GM19099 (cell line): Measurements from ENCODE around the gene CCKAR.

Experiments used
- POLR2A ChIP-seq: IDR thresholded peaks from 3 replicates; pipeline ENCODE4 v1.6.1; 2011; ENCODE audit warnings: low read depth; ENCODE audit not compliant: insufficient read length; ENCODE audit errors: extremely low read depth

Gene CCKAR

GRCh38 chr4:26490111-26490959 is at the start of gene CCKAR:
Gene CCKAR, minus strand, starts transcription at chr4:26490484. Its CDS starts 217 bp downstream, at chr4:26490267.
- TF ChIP-seq POLR2A: no peak

DNA sequence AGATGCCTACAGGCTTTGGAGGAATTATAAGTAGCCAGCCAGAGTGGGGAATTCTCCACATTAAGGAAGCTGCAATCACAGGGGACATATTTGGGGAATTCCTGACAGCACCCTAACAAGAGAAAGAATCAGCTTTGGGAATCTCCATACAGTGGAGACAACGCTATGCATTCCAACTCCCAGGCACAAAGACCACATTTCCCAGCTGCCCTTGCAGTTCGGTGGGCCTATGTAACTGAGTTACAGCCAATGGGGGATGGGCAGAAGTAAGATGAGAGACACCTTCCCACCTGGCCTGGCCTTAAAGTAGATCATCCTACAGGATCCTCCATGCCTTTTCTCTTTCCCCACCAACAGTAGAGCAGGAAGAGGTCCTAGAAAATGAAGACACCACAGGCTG is 43.4 kb upstream of the CCKAR start:
- no peak for TF ChIP-seq POLR2A

DNA sequence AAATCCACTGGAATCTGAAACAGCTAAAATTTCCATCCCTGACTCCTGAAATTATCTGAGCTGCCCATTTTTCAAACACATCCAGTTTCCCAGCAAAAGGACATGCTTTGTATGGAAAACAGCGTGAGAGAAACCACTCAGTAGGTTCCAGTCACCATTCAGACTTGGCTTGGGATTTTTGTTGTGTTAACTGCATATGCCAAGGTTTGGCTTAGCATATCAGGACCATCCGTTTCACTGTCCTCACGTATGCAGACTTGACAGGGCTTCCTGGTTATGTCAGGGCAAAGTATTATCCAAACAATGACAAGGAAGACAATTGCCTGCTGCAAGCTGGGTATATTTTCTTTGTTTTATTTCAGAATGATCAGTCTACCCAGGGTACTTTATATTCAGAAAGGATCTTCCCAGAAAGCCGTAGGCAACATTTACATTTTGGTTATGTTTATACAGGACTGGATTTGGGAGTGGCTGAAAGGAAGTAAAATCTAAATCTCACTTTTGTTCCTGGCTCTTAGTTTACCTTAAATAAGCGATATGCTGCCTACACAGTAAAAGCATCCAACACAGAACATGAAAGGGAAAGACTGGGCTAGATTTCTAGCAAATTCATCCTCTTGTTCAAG is 41.3 kb upstream of the CCKAR start:
- no peak for TF ChIP-seq POLR2A

DNA sequence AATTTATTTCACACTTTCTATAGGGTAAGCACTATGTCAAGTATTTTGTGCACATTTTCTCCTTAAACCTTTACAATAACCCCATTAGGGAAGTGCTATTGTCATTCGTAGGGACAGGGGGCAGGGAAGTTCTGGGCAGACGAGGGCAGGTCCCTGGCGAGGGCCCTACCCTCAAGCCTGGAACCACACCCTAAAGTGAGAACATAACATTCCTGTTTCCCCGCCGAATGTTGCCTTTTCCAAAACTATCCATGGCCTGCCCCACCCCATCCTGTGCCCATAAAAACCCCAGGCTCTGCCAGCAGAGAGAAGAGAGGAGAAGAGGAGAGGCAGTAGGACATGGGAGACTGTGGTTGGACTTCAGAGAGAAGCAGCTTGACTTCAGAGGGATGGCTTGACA is 39.8 kb upstream of the CCKAR start:
- no peak for TF ChIP-seq POLR2A

DNA sequence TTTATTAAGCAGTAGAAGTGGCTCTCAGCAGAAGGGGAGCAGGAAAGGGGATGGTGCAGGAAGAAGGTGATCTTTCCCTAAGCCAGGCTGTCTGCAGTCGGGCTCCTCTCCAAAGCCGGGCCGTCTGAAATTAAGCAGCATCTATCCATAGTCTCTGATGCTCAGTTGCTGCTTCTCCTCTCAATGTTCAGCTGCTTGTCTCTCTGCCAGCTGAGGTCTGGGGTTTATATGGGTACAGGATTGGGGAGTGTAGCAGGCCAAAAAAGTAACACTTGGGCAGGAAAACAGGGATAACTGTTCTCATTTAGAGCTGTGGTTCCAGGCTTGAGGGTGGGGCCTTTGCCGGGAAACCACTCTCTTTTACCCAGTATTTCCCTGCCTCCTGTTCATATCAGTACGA is 39.2 kb upstream of the CCKAR start:
- no peak for TF ChIP-seq POLR2A

- no peak for TF ChIP-seq POLR2A
Observed at GRCh38 chr4:26525771-26526150, 35.5 kb upstream of the CCKAR start.

DNA sequence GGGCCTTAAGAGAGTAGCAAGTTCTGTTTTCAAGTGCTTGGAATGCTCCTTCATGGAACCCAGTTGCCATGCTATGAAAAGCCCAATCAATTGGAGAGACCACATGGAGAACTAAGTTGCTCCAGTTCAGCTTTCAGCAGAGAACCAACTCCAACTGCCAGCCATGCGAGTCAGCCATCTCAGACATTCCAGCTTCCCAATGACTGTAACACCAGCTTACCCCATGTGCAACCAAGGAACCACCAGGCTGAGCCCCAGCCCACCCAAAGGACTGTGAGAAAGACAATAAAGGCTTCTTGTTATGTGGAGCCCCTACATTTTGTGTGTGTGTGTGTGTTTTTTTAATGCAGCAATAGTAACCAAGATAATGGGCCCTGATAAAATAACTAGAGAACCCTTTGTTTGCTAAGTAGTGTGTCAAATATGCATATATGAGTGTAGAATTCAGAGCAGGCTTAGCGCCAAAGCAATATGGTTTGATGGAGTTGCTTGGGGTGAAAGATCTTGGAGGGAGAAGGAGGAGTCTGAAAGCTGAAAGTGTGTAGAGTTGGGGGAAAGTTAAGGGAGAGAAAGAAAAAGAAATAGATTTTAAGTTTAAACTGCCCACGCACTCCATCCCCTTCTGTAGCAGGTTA is 35.0 kb upstream of the CCKAR start:
- TF ChIP-seq POLR2A: no peak

DNA sequence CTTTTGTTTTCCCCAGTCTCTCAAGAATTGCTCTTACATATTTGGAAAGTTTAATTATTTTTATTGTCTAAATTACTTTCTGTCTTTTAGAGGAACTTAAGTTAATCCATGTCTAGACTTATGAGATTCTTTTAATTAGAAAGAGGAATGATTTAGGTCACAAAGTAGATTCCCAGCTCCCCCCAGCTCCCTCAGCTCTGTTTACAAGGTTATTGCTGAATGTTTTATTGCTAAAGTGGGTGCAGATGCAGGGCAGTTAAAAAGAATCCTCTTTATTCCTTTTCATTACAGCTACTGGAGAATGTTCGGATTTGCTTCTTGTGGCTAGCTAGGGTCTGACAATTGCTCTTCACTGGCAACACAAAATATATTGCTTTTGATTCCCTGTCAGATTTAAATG is 33.7 kb upstream of the CCKAR start:
- no peak for TF ChIP-seq POLR2A

GRCh38 chr4:26522478-26522877 is 32.2 kb upstream of the CCKAR start:
- no peak for TF ChIP-seq POLR2A

GRCh38 chr4:26520728-26521450 is 30.6 kb upstream of the CCKAR start:
- no peak for TF ChIP-seq POLR2A

DNA sequence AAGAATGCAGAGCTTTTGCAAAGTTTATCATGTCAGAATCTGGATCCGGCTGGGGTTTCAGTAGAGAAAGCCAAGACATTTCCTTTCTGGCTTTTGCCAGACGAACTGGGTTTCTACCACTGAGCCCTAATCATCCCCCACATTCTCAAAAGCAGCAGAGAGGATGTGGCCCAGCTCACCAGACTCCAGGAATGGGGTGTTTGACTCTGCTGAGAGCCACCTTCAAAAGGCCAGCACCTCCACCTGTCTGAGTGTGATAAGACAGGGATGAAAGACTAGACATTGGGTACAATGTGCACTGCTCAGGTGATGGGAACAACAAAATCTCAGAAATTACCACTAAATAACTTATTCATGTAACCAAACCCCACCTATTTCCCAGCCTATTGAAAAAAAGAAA is 25.7 kb upstream of the CCKAR start:
- TF ChIP-seq POLR2A: no peak

- no peak for TF ChIP-seq POLR2A
Observed at GRCh38 chr4:26510334-26510964, 20.2 kb upstream of the CCKAR start.

DNA sequence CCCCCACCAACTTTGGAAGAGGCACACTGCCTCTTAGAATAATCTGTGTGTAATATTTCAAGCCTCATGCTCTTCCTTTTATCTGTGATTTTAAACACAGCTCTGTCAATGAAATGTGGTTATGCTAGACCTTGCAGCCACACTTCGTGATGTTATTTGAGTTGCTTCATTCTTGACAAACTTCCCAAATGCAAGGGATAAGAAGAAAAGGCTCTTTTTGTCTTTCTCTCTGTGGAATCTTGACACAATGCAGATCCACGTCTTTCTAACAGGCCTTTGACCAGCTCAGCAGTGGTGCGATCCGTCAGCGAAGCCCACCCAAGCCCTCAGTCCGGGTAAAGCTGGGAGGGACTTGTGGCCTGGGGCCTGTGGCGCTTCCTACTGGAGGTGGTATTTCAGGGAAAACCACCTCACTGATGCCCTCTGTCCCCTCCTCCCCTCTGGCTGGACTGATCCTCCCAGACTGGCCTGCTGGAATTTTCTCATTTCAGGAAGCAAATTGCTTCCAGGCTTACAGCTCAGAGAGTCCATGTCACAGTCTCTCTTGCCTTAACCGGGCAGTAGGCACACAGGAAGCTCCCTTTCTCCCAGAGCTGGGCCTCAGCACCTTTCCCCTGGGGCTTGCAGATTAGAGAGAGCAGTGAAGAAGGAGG is 19.5 kb upstream of the CCKAR start:
- TF ChIP-seq POLR2A: no peak

DNA sequence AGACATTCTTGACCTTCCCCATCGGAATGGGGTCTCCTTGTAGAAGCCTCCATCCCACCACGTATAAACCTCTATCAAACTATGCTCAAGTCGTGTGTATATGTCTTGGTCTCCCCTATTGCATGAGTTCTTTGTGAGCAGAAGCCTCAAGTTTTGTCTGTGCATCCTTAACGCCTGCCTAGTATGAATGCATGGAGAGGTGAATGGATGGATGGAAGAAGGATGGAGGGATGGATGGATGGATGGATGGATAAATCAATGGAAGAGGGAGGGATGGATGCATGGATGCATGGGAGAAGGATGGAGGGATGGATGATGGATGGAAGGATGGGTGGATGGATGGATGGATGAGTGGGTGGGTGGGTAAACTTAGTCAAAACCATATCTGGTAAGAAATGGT is 17.0 kb upstream of the CCKAR start:
- TF ChIP-seq POLR2A: no peak

DNA sequence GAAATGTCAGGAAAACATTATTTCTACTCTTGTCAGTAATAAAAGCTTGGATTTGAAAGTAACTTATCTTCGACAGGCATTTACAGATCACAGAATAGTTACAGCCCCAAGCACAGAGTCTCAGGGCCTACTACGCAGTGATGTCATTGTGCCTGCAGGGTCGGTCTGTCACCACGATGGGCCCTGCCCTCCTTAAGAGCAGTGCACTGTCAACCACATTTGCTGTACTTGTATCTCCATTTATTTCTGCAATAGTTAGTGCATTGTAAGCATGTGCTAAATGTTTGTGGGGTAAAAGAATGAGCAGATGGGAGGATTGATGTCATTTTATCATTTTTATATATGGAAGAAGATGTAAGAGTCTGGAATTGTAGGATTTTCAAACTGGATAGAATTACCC is 13.6 kb upstream of the CCKAR start:
- TF ChIP-seq POLR2A: no peak

- TF ChIP-seq POLR2A: no peak
Observed at GRCh38 chr4:26503427-26503826, 13.1 kb upstream of the CCKAR start.
